ENCODE results near the gene CDC25A. TPM values are rescaled to one million over a fixed set of nuclear protein-coding genes. Genes with fewer than 3 reads are reported as not detected.

CDC25A gene
- total RNA-seq, 2 donors from 2014 or later: 40.4 to 50.9 TPM

- Mint-ChIP-seq H3K4me1 (peaks cover 13% of the 10 kb centered on the region), H3K9me3 (peaks cover 24% of the 10 kb centered on the region), H3K4me3 (no peak overlapping the region), H3K27me3 (ENCODE audit: insufficient read depth) (no peaks in the 10 kb centered on the region), H3K36me3 (ENCODE audit: low read depth) (peaks cover 3% of the 10 kb centered on the region), H3K27ac (no peak overlapping the region)
- H3K4me3 ChIP-seq (ENCODE audit: low read length): peak overlapping the region; percentile 39
- no peaks in the 10 kb centered on the region for H3K27me3 ChIP-seq (ENCODE audit: control insufficient read depth, insufficient read depth, low read length, poor library complexity, severe bottlenecking)
- no peak overlapping the region for H3K27ac ChIP-seq (ENCODE audit: low read depth, low read length)
- peaks cover 22% of the 10 kb centered on the region for H3K9me3 ChIP-seq (ENCODE audit: control insufficient read depth, low read length)
- no peaks in the 10 kb centered on the region for H3K36me3 ChIP-seq (ENCODE audit: control insufficient read depth, insufficient read depth, low read length)
- DNase-seq: peak; percentile 93
- peaks cover 8% of the 10 kb centered on the region for H3K4me1 ChIP-seq (ENCODE audit: control insufficient read depth, insufficient read depth, low read length)
- H3K9ac ChIP-seq (ENCODE audit: extremely low read depth, low read length, poor library complexity, severe bottlenecking): no peak overlapping the region
- WGBS, 2 experiments (ENCODE audit: insufficient coverage in 1 of 2, insufficient read length in 1 of 2): 57 to 75% methylated on average over 3 to 6 of the region's 6 CpGs
- TF ChIP-seq CTCF (conservative IDR thresholded peaks at IDR 0.05): peak; percentile 69
These were observed 44.5 kb upstream of the CDC25A start for GRCh38 chr3:48232734-48233133.

- Histone ChIP-seq H3K9me3 (ENCODE audit: control insufficient read depth, low read length) (peaks cover 22% of the 10 kb centered on the region), H3K36me3 (ENCODE audit: control insufficient read depth, insufficient read depth, low read length) (no peaks in the 10 kb centered on the region), H3K4me3 (ENCODE audit: low read length) (no peak overlapping the region), H3K27me3 (ENCODE audit: control insufficient read depth, insufficient read depth, low read length, poor library complexity, severe bottlenecking) (no peaks in the 10 kb centered on the region), H3K9ac (ENCODE audit: extremely low read depth, low read length, poor library complexity, severe bottlenecking) (no peak overlapping the region), H3K27ac (ENCODE audit: low read depth, low read length) (no peak overlapping the region), H3K4me1 (ENCODE audit: control insufficient read depth, insufficient read depth, low read length) (peaks cover 8% of the 10 kb centered on the region)
- no peak overlapping the region for H3K27ac Mint-ChIP-seq
- H3K27me3 Mint-ChIP-seq (ENCODE audit: insufficient read depth): no peaks in the 10 kb centered on the region
- H3K4me3 Mint-ChIP-seq: no peak overlapping the region
- H3K4me1 Mint-ChIP-seq: peaks cover 13% of the 10 kb centered on the region
- peaks cover 24% of the 10 kb centered on the region for H3K9me3 Mint-ChIP-seq
- no peak for DNase-seq
- TF ChIP-seq CTCF (conservative IDR thresholded peaks at IDR 0.05): no peak
- peaks cover 3% of the 10 kb centered on the region for H3K36me3 Mint-ChIP-seq (ENCODE audit: low read depth)
- 88 to 89% methylated on average over 4 of the region's 4 CpGs for WGBS, 2 experiments (ENCODE audit: insufficient coverage in 1 of 2, insufficient read length in 1 of 2)
These were observed 44.0 kb upstream of the CDC25A start for GRCh38 chr3:48232232-48232631.

- Histone ChIP-seq H3K27ac (ENCODE audit: low read depth, low read length) (no peak overlapping the region), H3K36me3 (ENCODE audit: control insufficient read depth, insufficient read depth, low read length) (no peaks in the 10 kb centered on the region), H3K9me3 (ENCODE audit: control insufficient read depth, low read length) (no peaks in the 10 kb centered on the region), H3K27me3 (ENCODE audit: control insufficient read depth, insufficient read depth, low read length, poor library complexity, severe bottlenecking) (no peaks in the 10 kb centered on the region), H3K4me1 (ENCODE audit: control insufficient read depth, insufficient read depth, low read length) (peaks cover 3% of the 10 kb centered on the region), H3K4me3 (ENCODE audit: low read length) (no peak overlapping the region), H3K9ac (ENCODE audit: extremely low read depth, low read length, poor library complexity, severe bottlenecking) (no peak overlapping the region)
- peaks cover 3% of the 10 kb centered on the region for H3K4me1 Mint-ChIP-seq
- no peaks in the 10 kb centered on the region for H3K36me3 Mint-ChIP-seq (ENCODE audit: low read depth)
- peaks cover 13% of the 10 kb centered on the region for H3K27me3 Mint-ChIP-seq (ENCODE audit: insufficient read depth)
- H3K9me3 Mint-ChIP-seq: no peaks in the 10 kb centered on the region
- no peak for TF ChIP-seq CTCF (conservative IDR thresholded peaks at IDR 0.05)
- H3K27ac Mint-ChIP-seq: no peak overlapping the region
- DNase-seq: no peak
- H3K4me3 Mint-ChIP-seq: no peak overlapping the region
- WGBS, 2 experiments (ENCODE audit: insufficient coverage in 1 of 2, insufficient read length in 1 of 2): 63 to 72% methylated on average over 3 of the region's 3 CpGs
These were observed 38.7 kb upstream of the CDC25A start for GRCh38 chr3:48226939-48227338.
